B cell (primary cell): ENCODE results near the gene NR2E3. TPM values are rescaled to one million over a fixed set of nuclear protein-coding genes. Genes with fewer than 3 reads are reported as not detected.

ENCODE experiments used
- ATAC-seq: fragments of 200-7000 bp; cut with Tn5 transposase; one replicate; pipeline ENCODE4 v1.10.0; 2021; ENCODE audit warnings: low read depth, mild to moderate bottlenecking, moderate number of reproducible peaks, moderate library complexity
- CTCF ChIA-PET: fragments of 350-600 bp; sonication (Branson Sonifier 250); formaldehyde crosslinking; loops from one replicate; lab custom pipeline; 2021; ENCODE audit warnings: antibody characterized with exemption, inconsistent platforms; lab: Charles Lee
- POLR2A ChIA-PET: fragments of 350-600 bp; sonication (Branson Sonifier 250); formaldehyde crosslinking; loops from one replicate; lab custom pipeline; 2021; ENCODE audit warnings: antibody characterized with exemption; lab: Charles Lee
- DNase-seq: peaks from one replicate; pipeline ENCODE4 v3.0.0; 2013
- H2AFZ ChIP-seq: 2 replicates; pipeline ENCODE4 v1.6.1; 2012; ENCODE audit warnings: mild to moderate bottlenecking, low read depth, low read length; ENCODE audit not compliant: insufficient read depth, poor library complexity, severe bottlenecking
- H3K27ac ChIP-seq, 2 donors: 1 replicate in 1 of 2; 2 replicates in 1 of 2; pipeline ENCODE4 v1.5.1; 2012 to 2013; ENCODE audit warnings: low read length in 2 of 2, mild to moderate bottlenecking in 2 of 2, moderate library complexity in 1 of 2
- H3K27me3 ChIP-seq, 4 experiments: fragments of 200-600 bp in 1 of 4; sonication (generic) in 1 of 4; replicated peaks in 1 of 4; 1 replicate in 2 of 4; 2 replicates in 2 of 4; pipeline versions ENCODE4 v1.6.1 to v1.7.0; 2013 to 2016; ENCODE audit warnings: low read length in 3 of 4, mild to moderate bottlenecking in 2 of 4, mixed read lengths in 1 of 4, moderate library complexity in 1 of 4; ENCODE audit not compliant: insufficient read depth in 4 of 4, control insufficient read depth in 3 of 4; ENCODE audit errors: control extremely low read depth in 1 of 4
- H3K36me3 ChIP-seq, 2 experiments: replicated peaks in 1 of 2; 1 replicate in 1 of 2; 2 replicates in 1 of 2; pipeline versions ENCODE4 v1.6.1 to v1.7.1; 2013; ENCODE audit warnings: low read length in 1 of 2; ENCODE audit not compliant: insufficient read depth in 2 of 2, control insufficient read depth in 1 of 2; ENCODE audit errors: control extremely low read depth in 1 of 2, extremely low read depth in 1 of 2
- H3K4me1 ChIP-seq, 2 donors: fragments of 200-600 bp in 1 of 2; sonication (generic) in 1 of 2; 1 replicate in 1 of 2; 2 replicates in 1 of 2; pipeline versions ENCODE4 v1.5.1 to v1.6.1; 2013 to 2017; ENCODE audit warnings: low read length in 2 of 2; ENCODE audit not compliant: control insufficient read depth in 2 of 2, insufficient read depth in 2 of 2
- H3K4me2 ChIP-seq: replicated peaks from 2 replicates; pipeline ENCODE3; 2012; ENCODE audit warnings: mild to moderate bottlenecking, low read depth, low read length; ENCODE audit not compliant: poor library complexity, severe bottlenecking
- H3K4me3 ChIP-seq, 5 experiments: fragments of 200-600 bp in 1 of 5; sonication (generic) in 1 of 5; 1 replicate in 3 of 5; 2 replicates in 2 of 5; pipeline versions ENCODE4 v1.5.1 to v1.7.0; 2011 to 2016; ENCODE audit warnings: low read length in 4 of 5, mild to moderate bottlenecking in 4 of 5, low read depth in 2 of 5, control low read depth in 1 of 5, moderate library complexity in 1 of 5; ENCODE audit not compliant: insufficient read depth in 1 of 5; ENCODE audit errors: control extremely low read depth in 1 of 5, extremely low read depth in 1 of 5
- H3K79me2 ChIP-seq: fragments of 200-600 bp; sonication (generic); one replicate; pipeline ENCODE4 v1.6.0; 2016; ENCODE audit warnings: low read length; ENCODE audit not compliant: control insufficient read depth, insufficient read depth
- H3K9ac ChIP-seq: fragments of 200-600 bp; sonication (generic); 2 replicates; pipeline ENCODE4 v1.6.1; 2017; ENCODE audit warnings: mild to moderate bottlenecking, low read length, moderate library complexity
- H3K9me3 ChIP-seq, 3 donors: one replicate each; pipeline versions ENCODE4 v1.6.1 to v1.7.1; 2013; ENCODE audit warnings: low read length in 2 of 3; ENCODE audit not compliant: control insufficient read depth in 2 of 3, insufficient read depth in 1 of 3; ENCODE audit errors: control extremely low read depth in 1 of 3
- H4K20me1 ChIP-seq: 2 replicates; pipeline ENCODE4 v1.6.0; 2012; ENCODE audit warnings: mild to moderate bottlenecking, low read length; ENCODE audit not compliant: insufficient read depth, control insufficient read depth, poor library complexity, severe bottlenecking
- H3K27ac Mint-ChIP-seq: one replicate; pipeline ENCODE4 v1.8.0; 2021; ENCODE audit warnings: mixed read lengths
- H3K27me3 Mint-ChIP-seq: one replicate; pipeline ENCODE4 v1.8.0; 2021; ENCODE audit warnings: mixed read lengths
- H3K4me1 Mint-ChIP-seq: one replicate; pipeline ENCODE4 v1.8.0; 2021; ENCODE audit warnings: mixed read lengths
- H3K4me3 Mint-ChIP-seq: one replicate; pipeline ENCODE4 v1.8.0; 2021; ENCODE audit warnings: mixed read lengths
- H3K9me3 Mint-ChIP-seq: one replicate; pipeline ENCODE4 v1.8.0; 2022; ENCODE audit warnings: mixed read lengths; ENCODE audit not compliant: insufficient read depth
- CTCF ChIP-seq: fragments of 200-600 bp; IDR thresholded peaks from one replicate; pipeline ENCODE4 v1.8.0; 2022; ENCODE audit warnings: antibody characterized with exemption, mild to moderate bottlenecking
- EZH2 ChIP-seq: IDR thresholded peaks from 2 replicates; pipeline ENCODE4 v1.6.1; 2012; ENCODE audit warnings: borderline replicate concordance, low read depth, mild to moderate bottlenecking, moderate library complexity, low read length; ENCODE audit not compliant: insufficient read depth, poor library complexity, severe bottlenecking
- WGBS: methylation state at CpG from one replicate; pipeline ENCODE4 v1.1.5; 2013; ENCODE audit warnings: missing lambda C conversion rate; ENCODE audit not compliant: insufficient coverage; 5-methylcytosine and 5-hydroxymethylcytosine counted together
- intact Hi-C: fragments of 100-400 bp; cut with micrococcal nuclease; formaldehyde crosslinking; loops from one replicate; pipeline ENCODE4 v1.10.0; 2022
- polyA plus RNA-seq: library from polyadenylated mRNA; depleted of rRNA; stranded (reverse); fragments of >200 nt; gene quantifications from 2 replicates; pipeline ENCODE4 v1.2.3, GENCODE V29; 2012
- total RNA-seq, 2 donors: library from RNA; stranded (reverse); fragments of 120-200 nt in 1 of 2; gene quantifications; 1 replicate in 1 of 2; 2 replicates in 1 of 2; pipeline versions ENCODE4 v1.2.3 to v1.2.4, GENCODE V29; 2013 to 2022

The NR2E3 gene
- total and polyA plus RNA-seq, 2 donors (not counting 1 experiment from before 2014, with no cell fraction given) = not detected

DNA sequence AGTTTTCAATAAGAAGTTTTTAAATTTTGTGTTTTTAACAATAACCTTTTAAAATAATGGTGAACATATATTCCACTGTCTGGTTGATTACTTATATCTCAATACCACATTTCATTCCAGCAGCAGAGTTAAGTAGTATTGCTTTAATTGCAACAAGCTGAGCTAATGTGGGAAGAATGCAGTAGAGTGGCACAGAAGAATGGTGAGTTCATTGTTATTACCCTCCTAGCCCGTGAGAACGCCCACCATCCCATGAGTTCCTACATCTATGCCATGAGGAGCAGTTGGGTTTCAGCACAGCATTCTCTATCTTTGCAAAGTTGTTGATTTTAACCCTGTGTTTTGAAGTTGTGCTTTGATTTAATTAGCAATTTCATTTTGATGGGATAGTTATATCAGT, 17.8 kb upstream of the NR2E3 start:
- no peak overlapping the region for H3K27ac Mint-ChIP-seq
- WGBS = no CpG with 5 or more reads among the region's 2 CpGs
- Histone ChIP-seq H3K36me3 (no peaks in the 10 kb centered on the region), H3K9ac (no peak overlapping the region), H3K79me2 (no peaks in the 10 kb centered on the region), H4K20me1 (no peaks in the 10 kb centered on the region), H3K9me3 (no peaks in the 10 kb centered on the region), H3K4me3 (no peak overlapping the region), H3K27me3 (no peaks in the 10 kb centered on the region), H3K4me2 (no peak overlapping the region), H3K4me1 (no peaks in the 10 kb centered on the region), H2AFZ (no peak overlapping the region), H3K27ac (no peak overlapping the region)
- ATAC-seq = no peak
- ChIA-PET POLR2A (no interaction called here), CTCF (no interaction called here)
- H3K27me3 Mint-ChIP-seq = peaks cover 5% of the 10 kb centered on the region
- DNase-seq = no peak
- intact Hi-C loops = no loop called here
- no peaks in the 10 kb centered on the region for H3K9me3 Mint-ChIP-seq
- H3K4me3 Mint-ChIP-seq = no peak overlapping the region
- no peak for TF ChIP-seq EZH2
- TF ChIP-seq CTCF = no peak
- no peaks in the 10 kb centered on the region for H3K4me1 Mint-ChIP-seq

DNA sequence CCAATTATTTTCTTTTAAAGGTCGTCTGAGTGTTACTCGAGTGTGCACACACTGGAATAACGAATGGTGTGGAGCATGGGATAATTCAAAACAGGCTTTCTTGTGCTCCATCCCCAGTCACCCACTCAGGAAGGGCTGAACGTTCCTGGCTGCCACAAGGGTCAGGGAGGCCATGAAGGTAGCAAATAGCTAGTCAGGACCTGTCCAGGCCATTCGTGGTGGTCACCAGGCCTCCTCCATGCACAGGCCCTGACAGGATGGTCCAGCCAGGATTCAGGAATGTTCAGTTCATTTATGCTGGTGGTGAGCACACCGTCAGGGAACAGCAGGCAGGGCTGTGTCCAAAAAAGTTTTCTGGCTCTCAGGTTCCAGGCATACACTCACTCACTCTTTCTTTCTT, 11.7 kb upstream of the NR2E3 start:
- no peak overlapping the region for H3K4me3 Mint-ChIP-seq
- peaks cover 19% of the 10 kb centered on the region for H3K27me3 Mint-ChIP-seq
- intact Hi-C loops = no loop called here
- Histone ChIP-seq H4K20me1 (no peaks in the 10 kb centered on the region), H3K79me2 (no peaks in the 10 kb centered on the region), H3K36me3 (no peaks in the 10 kb centered on the region), H3K4me1 (no peaks in the 10 kb centered on the region), H3K27me3 (peaks cover 0 to 5% (median 2%) of the 10 kb centered on the region in 4 experiments), H3K27ac (no peak overlapping the region), H3K9ac (no peak overlapping the region), H2AFZ (no peak overlapping the region), H3K4me2 (no peak overlapping the region), H3K4me3 (no peak overlapping the region), H3K9me3 (peaks cover 0 to 7% (median 0%) of the 10 kb centered on the region in 3 donors)
- H3K9me3 Mint-ChIP-seq = no peaks in the 10 kb centered on the region
- no peak overlapping the region for H3K27ac Mint-ChIP-seq
- no peak for TF ChIP-seq CTCF
- no peak for TF ChIP-seq EZH2
- DNase-seq (no peak), ATAC-seq (no peak)
- 83% methylated on average over 4 of the region's 6 CpGs for WGBS
- H3K4me1 Mint-ChIP-seq = no peaks in the 10 kb centered on the region
- ChIA-PET POLR2A (no interaction called here), CTCF (interaction anchor here (0.8 kb wide), 1 partner anchor 55 kb away, joined by 3 read pairs; no protein-coding TSS in a partner anchor)
